T follicular helper cell (primary cell): ENCODE measurements around the gene LGALS3BP.

Experiments used
- DNase-seq: peaks from one replicate; pipeline ENCODE4 v3.0.0-alpha.2; 2020; ENCODE audit warnings: low read depth

LGALS3BP gene

DNA sequence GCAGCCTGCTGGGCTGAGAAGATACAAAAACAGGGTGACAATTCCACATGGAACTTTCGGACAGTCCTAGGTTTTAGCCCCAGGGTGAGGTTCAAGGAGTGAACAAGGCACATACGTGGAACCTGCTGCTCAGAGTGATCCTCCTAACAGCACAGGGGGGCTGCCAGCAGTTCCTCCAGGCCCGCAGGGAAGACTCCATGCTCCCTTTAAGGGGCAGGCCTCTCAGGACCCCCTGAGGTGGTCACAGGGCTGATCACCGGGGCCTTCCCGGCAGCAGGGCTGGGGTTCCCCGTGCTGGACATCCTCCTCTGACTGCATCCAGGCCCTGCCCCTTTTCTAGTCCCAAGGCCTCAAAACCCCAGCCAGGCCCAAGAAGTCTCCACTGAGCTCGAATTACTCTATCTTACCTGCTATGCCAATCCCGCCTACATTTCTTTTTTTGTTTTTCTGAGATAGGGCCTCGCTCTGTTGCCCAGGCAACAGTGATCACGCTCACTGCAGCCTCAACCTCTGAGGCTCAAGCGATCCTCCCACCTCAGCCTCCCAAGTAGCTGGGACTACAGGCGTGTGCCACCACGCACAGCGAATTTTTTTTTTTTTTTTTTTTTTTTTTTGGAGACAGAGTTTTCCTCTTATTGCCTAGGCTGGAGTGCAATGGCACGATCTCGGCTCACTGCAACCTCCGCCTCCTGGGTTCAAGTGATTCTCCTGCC lies 19.5 kb upstream of the LGALS3BP start:
- DNase-seq, result no peak

DNA sequence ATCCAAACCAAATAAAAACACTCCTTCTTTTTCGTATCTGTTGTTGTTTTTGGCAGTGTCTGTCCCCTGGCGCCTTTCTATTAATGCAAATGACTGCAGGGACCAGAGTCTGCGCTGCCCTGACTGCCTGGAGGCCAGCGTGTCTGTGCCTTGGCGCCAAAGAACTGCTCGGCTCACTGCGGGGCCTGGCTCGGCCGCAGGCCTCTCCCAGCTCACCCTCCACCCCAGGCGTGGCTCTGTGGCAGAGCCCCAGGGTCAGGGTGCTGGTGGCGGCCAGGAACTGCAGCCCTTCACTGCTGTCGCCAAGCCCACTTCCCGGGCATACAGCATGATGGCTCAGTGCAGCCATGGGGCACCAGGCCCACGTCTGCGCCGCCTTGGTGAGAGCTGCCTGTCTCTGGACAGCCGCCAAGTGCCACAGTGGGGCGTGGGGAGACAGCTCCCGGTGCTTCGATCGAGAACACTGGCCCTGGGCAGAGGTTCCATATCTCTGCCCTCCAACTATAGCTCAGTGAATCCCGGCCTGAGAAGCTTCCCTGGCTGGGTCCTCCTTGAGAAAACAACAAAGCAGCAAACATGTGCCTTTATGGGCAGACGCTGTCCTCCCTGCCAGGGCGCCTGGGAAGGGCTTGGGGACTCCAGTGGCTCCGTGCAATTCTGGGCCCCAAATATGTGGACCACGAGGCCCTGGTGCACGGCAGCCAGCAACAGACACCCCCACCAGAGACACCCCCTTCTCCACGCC lies 18.8 kb upstream of the LGALS3BP start:
- no peak for DNase-seq

- DNase-seq, result no peak
These were observed 18.2 kb upstream of the LGALS3BP start for GRCh38 chr17:78997881-78998280.

DNA sequence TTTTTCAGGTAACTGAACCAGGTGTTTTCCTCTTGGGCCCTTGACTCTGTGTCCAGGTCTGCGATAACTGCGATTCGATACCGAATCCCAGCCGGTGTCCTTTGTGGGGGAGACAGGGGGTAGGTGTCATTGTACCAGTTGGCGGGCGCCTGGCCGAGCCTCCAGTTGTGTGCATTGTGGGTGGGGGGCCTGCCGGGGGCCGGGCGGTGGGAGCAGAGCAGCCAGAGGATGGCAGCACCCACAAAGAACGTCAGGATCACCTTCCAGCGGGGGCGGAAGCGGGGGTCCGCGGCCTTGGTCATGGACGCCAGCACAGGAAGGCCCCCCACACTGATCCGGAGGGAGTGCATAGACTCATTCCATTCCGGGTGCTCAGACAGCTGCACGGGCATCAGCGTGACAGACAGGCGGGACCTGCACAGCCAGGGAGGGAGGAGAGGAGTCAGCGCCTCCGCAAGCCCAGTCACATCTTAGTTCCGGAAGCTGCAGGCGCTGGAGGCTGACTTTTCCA lies 17.6 kb upstream of the LGALS3BP start:
- DNase-seq, result no peak

GRCh38 chr17:78996781-78997201 lies 17.1 kb upstream of the LGALS3BP start:
- no peak for DNase-seq

DNA sequence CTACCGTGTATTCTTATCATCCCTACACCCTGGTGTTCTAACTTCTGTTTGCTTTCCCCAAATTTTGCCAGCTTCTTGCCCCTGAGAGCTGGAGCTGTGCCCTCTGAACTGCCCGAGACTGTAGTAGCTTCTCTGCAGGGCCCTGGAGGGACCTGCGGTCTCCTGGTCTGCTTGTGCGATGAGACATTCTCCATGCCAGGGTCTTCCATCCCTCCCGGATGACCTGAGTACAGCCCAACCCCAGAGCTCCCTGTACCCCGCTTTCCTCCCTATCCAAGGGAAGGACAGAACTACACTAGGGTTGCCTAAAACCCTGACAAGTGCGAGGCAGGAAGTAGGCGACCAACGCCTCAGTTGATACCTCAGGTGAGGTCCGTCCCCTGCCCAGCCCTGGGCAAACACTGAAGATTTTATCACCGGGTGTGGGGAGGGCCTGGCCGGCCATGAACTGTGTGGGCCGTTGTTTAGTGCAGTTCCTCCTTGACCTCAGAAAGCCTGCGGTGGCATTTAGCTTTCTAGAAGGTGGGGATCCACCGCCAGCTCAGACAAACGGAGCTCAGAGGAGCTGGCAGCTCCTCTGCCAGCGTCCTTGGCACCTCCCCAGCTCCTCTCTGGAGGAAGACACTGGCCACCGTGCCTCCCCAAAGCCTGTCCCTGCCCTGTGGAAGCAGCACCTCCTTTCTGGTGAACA lies 16.2 kb upstream of the LGALS3BP start:
- DNase-seq, result no peak

GRCh38 chr17:78995022-78995760 lies 15.5 kb upstream of the LGALS3BP start:
- no peak for DNase-seq

- DNase-seq, result no peak
These were observed 14.4 kb upstream of the LGALS3BP start for GRCh38 chr17:78993981-78994671.

- DNase-seq, result peak; percentile 25
These were observed 13.7 kb upstream of the LGALS3BP start for GRCh38 chr17:78993241-78993956.

GRCh38 chr17:78992542-78993212 lies 13.0 kb upstream of the LGALS3BP start:
- no peak for DNase-seq

- DNase-seq, result no peak
These were observed 12.3 kb upstream of the LGALS3BP start for GRCh38 chr17:78991906-78992532.

- DNase-seq, result no peak
These were observed 11.5 kb upstream of the LGALS3BP start for GRCh38 chr17:78991017-78991738.

GRCh38 chr17:78990349-78991016 lies 10.8 kb upstream of the LGALS3BP start:
- DNase-seq, result no peak

- DNase-seq, result no peak
These were observed 8.4 kb upstream of the LGALS3BP start for GRCh38 chr17:78988152-78988551.

DNA sequence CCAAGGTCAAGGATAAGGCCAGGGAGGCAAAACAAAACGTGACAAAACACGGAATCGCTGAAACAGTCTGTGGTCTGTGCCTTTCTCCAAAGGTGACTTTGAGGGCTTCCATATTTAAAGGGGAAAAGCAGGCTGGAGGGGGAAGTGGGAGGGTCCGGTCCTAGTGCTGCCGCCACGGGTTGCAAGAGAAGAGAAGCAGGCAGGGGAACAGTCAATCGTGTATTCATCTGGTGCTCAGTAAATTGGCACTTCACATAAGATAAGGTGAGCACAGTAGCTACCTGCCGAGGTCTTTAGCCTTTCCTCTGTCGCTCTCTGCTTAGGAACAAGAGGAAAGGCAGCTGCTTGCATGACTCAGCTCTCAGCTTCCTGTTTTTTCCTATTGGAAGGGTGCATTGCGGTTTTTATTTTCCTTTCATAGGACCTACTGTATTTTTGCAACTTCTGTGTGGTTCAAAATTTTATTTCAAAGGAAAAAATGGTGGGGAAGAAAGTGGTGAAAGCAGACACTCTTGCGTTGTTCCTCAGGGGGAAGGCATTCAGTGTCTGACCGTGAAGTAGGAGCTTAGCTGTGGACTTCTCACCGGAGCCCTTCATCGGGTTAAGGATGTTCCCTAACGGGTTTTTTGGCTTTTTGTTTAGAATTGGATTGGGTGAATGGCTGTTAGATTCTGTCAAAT lies 7.1 kb upstream of the LGALS3BP start:
- DNase-seq, result no peak

GRCh38 chr17:78986048-78986648 lies 6.4 kb upstream of the LGALS3BP start:
- no peak for DNase-seq

DNA sequence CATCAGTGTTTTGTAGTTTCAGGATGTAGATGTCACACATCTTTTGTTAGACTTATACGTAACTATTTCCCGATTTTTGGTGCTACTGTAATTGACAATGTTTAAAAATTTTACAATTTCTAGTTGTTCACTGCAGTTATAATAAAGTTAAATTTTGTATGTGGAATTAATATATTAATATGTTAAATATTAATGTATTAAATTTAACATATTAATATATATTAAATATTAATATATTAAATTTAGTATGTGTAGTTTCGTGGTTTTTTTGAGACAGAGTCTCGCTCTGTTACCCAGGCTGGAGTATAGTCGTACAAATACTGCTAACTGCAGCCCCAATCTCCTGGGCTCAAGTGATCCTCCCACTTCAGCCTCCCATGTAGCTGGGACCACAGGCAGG lies 5.7 kb upstream of the LGALS3BP start:
- DNase-seq, result no peak
